ENCODE measurements around the gene PBX1.

PBX1 gene

GRCh38 chr1:164725401-164725800 is 166.4 kb downstream of the PBX1 start:
- peak; percentile 40 for DNase-seq (ENCODE audit: low read depth)

GRCh38 chr1:164726235-164726634 is 167.3 kb downstream of the PBX1 start:
- DNase-seq (ENCODE audit: low read depth) = peak; percentile 86

GRCh38 chr1:164728719-164729118 is 169.7 kb downstream of the PBX1 start:
- DNase-seq (ENCODE audit: low read depth) = no peak

GRCh38 chr1:164731161-164731876 is 172.3 kb downstream of the PBX1 start:
- DNase-seq (ENCODE audit: low read depth) = no peak

- peak; percentile 85 for DNase-seq (ENCODE audit: low read depth)
These were observed 174.1 kb downstream of the PBX1 start for GRCh38 chr1:164733070-164733469.

- DNase-seq (ENCODE audit: low read depth) = no peak
These were observed 174.8 kb downstream of the PBX1 start for GRCh38 chr1:164733734-164734133.

GRCh38 chr1:164735315-164736052 is 176.5 kb downstream of the PBX1 start:
- DNase-seq (ENCODE audit: low read depth) = peak; percentile 88

GRCh38 chr1:164736137-164736536 is 177.2 kb downstream of the PBX1 start:
- DNase-seq (ENCODE audit: low read depth) = no peak

- no peak for DNase-seq (ENCODE audit: low read depth)
These were observed 180.2 kb downstream of the PBX1 start for GRCh38 chr1:164739189-164739588.

- no peak for DNase-seq (ENCODE audit: low read depth)
These were observed 181.1 kb downstream of the PBX1 start for GRCh38 chr1:164740000-164740526.

GRCh38 chr1:164742745-164743144 is 183.8 kb downstream of the PBX1 start:
- DNase-seq (ENCODE audit: low read depth) = no peak

GRCh38 chr1:164743976-164744375 is 185.0 kb downstream of the PBX1 start:
- DNase-seq (ENCODE audit: low read depth) = no peak

GRCh38 chr1:164745736-164746135 is 186.8 kb downstream of the PBX1 start:
- DNase-seq (ENCODE audit: low read depth) = no peak

- DNase-seq (ENCODE audit: low read depth) = peak; percentile 81
These were observed 187.6 kb downstream of the PBX1 start for GRCh38 chr1:164746632-164747031.

- DNase-seq (ENCODE audit: low read depth) = peak; percentile 100
These were observed 189.4 kb downstream of the PBX1 start for GRCh38 chr1:164748253-164748899.

- DNase-seq (ENCODE audit: low read depth) = no peak
These were observed 194.6 kb downstream of the PBX1 start for GRCh38 chr1:164753521-164754077.

GRCh38 chr1:164754088-164754600 is 195.2 kb downstream of the PBX1 start:
- peak; percentile 92 for DNase-seq (ENCODE audit: low read depth)

- no peak for DNase-seq (ENCODE audit: low read depth)
These were observed 196.7 kb downstream of the PBX1 start for GRCh38 chr1:164755690-164756089.

GRCh38 chr1:164756741-164757140 is 197.8 kb downstream of the PBX1 start:
- peak; percentile 89 for DNase-seq (ENCODE audit: low read depth)

- DNase-seq (ENCODE audit: low read depth) = no peak
These were observed 198.6 kb downstream of the PBX1 start for GRCh38 chr1:164757625-164758024.

- DNase-seq (ENCODE audit: low read depth) = no peak
These were observed 200.3 kb downstream of the PBX1 start for GRCh38 chr1:164759144-164759920.
